Measurements from ENCODE around the gene DYSF.
A peak's percentile ranks its signal among the peaks of the same experiment; 100 is the strongest.

DYSF gene

DNA sequence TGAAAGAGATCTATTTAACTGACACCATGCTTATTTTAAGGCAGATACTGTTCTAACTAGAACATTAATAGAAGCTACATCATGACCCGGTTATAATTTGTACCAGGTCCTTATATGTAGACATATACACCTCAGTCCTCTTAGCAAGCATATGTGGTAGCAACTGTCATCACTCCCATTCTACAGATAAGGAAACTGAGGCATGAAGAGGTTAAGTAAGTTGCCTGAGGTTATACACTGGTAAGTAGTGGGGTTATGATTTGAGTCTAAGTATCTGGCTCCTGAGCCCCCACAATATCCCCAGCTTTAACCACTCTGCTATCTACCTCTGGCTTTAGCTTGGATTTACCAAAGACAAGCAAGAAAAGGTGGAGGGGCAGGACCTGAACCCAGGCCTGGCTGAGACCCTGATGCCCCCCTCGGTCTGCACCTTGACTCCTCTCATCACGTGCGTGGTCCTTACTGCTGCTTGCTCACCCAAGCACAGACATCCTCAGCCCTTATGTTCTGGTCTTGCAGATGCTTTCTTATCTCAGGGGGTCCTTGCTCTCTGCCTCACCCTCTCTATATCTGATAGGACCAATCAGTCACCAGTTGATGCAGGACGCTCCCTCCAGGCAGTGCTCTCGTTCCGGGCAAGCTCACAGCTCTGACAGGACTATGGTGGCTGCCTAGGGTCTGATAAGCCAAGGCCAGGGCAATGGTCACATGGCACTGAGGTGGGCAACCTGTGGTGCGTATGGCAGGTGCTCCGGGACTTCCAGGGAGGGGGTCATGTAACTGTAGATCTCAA lies 4.0 kb downstream of the DYSF start:
- DNase-seq, result no peak

DNA sequence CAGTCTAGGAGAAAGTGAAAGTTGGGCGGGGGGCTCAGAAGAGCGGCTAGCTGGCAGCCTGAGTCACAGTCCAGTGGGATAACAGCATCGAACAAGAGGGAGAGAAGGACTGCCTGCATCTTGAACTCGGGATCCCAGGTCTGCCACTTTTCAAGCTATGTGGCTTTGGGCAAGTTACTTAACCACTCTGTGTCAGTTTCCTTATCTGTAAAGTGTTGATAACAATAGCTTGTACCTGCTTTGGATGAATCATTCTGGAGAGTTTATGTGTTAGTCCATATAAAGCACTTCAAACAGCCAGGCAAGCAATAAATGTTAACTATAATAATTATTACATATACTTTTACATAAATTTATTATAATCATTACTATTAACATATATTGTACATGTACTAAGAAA lies 4.6 kb downstream of the DYSF start:
- no peak for DNase-seq

DNA sequence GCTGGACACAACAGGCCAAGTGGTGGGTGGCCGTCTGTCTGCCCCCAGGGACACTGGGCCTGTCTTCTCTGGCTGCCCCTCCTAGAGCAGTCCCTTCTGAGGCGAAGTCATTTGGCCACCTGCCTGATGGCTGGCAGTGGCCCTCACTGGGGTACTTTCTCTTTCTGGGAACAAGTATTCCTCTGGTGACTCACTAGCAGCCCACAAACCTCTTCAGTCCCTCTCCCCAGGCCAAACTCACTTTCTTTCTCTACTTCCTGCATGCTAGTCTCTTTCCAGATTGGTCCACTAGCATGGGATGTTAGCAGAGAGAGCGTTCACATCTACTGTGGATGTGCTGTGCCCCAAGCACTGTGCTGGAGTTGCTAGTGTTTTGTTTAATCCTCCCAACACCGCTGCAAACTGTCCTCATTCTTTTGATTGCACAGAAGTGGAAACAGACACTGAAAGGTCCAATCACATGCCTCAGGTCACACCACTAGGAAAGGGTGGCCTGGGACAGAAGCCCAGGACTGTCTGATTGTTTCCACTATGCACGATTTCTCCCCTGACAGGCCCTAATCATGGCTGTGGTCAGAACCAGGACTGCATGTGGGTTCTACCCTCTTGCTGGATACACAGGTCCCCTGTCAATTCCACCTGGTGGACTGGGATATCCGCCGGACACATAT lies 5.2 kb downstream of the DYSF start:
- peak; percentile 19 for DNase-seq

- DNase-seq, result no peak
Measured at GRCh38 chr2:71459084-71459431, 5.7 kb downstream of the DYSF start.

DNA sequence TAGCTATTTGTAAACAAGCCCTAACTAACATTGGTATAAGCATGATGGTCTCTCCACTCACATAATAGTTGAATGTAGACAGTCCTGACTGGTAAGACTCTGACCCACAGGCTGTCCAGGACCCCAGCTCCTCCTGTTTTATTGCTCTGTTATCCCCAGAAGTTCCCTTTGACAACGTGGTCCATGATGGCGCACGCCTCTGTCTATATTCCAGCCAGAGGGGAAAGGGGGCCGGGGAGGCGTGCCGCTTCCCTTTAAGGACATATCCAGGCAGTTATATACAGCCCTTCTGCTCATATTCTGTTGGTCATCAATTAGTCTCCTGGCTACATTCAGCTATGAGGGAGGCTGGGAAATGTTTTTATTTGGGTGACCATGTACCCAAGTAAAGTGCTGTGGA lies 6.7 kb downstream of the DYSF start:
- no peak for DNase-seq

DNA sequence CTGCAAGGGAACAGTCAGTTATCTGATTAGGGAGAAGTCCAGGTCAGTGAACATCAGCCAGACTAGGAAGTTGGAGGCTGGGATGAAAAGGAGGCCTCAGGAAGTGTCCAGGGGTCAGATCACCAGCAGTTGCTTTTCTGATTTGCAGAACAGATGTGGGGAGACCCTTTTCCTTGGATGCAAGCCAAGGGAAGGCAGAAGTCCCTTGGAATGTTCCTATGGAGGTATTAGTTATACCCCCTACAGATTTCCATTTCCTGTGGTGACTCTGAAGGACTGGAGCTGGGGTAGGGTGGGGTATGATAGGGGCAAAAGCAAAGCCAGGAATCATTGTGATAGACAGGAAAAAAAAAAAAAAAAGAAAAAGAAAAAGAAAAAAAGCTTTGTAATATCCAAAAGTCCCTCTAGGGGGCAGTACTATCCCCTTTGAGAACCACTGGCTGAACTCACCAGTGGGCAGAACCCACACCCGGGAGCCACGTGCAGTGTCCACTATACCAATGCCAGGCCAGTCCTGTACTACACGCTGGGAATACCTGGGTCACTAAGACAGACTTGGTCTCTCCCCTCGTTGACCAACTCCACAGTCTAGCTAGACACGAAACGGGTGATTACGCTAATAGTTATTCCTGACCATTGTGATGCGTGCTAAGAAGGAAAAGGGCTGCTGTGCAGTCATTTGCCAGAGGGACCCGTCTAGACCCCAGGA lies 7.4 kb downstream of the DYSF start:
- DNase-seq, result peak; percentile 40

- DNase-seq, result no peak
Measured at GRCh38 chr2:71461304-71461671, 7.9 kb downstream of the DYSF start.

- DNase-seq, result no peak
Measured at GRCh38 chr2:71462056-71462605, 8.8 kb downstream of the DYSF start.

GRCh38 chr2:71462641-71463341 lies 9.4 kb downstream of the DYSF start:
- no peak for DNase-seq

GRCh38 chr2:71463342-71463654 lies 9.9 kb downstream of the DYSF start:
- DNase-seq, result no peak

- DNase-seq, result no peak
Measured at GRCh38 chr2:71464389-71464788, 11.0 kb downstream of the DYSF start.

DNA sequence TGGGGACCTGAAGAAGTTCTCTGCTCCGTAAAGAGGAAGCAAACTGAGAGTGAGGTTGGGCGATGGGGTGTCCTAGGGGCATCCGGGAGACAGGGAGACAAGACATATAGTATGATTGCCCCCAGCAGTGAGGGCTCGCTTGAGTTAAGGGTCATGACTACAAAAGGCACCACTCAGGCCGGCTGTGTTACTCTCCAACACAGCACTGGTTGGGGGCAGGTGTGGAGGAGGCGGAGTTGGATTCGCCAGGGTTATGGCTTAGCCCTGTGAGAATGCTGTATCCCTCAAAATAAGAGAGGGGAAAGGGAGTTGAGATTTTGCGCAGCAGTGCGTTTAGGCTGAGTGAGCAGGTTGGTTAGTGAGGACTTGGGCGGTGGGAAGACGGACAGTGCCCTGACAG lies 12.0 kb downstream of the DYSF start:
- no peak for DNase-seq

GRCh38 chr2:71465961-71466300 lies 12.6 kb downstream of the DYSF start:
- no peak for DNase-seq

GRCh38 chr2:71466301-71467179 lies 13.2 kb downstream of the DYSF start:
- peak; percentile 52 for DNase-seq

- no peak for DNase-seq
Measured at GRCh38 chr2:71467180-71467815, 13.9 kb downstream of the DYSF start.

GRCh38 chr2:71468279-71469015 lies 15.1 kb downstream of the DYSF start:
- no peak for DNase-seq

DNA sequence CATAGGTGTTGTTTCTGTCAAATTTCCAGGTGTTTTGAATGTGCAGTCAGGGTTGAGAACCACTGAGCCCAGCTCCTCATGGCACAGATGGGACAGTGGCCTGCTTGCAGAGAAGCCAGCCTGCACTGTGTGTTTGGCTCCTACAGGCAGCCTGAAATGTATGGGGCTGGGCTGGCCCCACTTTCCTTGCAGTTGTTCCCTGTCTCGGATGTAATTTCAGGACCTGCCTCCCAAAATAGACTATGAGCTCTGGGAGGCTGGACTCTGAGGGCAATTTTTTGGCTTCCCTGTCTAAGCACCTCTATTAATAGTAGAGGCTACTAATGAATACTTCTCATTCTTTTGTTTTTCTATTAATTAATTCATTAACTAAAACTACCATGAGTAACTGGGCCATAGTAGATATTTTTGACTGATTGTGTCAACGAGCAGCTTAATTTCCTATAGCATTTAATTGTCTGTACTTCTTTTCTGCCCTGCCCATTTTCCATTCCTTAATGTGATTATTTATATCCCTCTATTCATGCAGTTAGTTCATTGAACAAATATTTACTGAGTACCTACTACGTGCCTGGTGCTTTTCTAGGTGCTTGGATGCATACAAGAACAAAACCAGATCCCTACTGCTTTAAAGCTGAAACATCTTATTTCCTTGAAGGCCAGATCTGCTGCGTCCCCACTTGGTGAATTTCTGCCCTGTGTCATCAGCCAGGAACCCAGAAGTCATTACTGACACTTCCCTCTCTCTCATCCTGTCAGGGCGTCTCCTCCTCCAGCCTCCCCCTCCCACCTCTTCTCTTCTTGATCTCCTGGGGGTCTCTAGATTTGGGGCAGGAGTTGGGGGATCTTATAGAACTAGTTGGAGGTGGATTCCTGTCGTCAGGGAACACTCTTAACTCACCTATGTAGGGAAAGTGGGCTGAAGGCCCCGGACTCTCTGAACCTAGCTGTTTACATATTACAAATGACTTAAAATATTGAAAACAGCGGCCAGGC lies 16.3 kb downstream of the DYSF start:
- DNase-seq, result peak; percentile 50

DNA sequence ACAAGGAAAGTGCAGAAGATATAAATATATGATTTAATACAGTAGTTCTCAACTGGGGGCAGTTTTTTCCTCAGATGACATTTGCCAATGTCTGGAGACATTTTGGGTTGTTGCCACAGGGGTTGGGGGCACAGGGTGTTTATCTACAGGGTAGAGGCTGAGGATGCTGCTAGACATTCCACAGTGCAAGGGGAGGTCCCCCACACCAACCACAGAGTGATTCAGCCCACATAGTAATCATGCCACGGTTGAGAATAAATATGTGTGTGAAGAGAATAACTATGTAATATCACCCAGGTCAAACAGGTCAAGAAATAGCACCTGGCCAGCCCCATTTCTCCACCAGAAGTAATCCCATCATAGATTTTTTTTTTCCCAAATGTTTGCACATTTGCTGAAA lies 17.9 kb downstream of the DYSF start:
- DNase-seq, result no peak

GRCh38 chr2:71472019-71472418 lies 18.7 kb downstream of the DYSF start:
- no peak for DNase-seq
